ENCODE measurements around the gene ZNF74.
"Not testable (repeated sequence)": the region's sequence is repeated elsewhere in the genome, so short reads cannot be mapped to it uniquely, and the experiment has no call there.

DNA sequence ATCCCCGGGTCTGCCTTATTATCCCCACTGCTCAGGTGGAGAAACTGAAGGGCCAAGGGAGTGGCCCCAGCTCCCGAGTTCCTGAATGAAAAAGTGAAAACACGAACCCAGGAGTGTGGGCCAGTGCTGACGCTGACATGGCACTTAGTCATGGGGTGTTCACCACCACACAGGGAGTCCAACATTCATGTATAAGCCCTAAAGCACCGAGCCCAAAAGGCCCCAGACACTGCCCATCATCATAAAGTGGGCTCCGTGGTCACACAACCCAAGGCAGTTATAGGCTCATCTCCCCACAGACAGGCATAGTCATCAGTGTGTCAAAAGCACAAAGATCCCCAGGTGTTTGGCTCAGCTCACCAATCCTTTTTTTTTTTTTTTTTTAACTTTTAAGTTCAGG, 41.4 kb upstream of the ZNF74 start:
- TF ChIP-seq, protein P1, sequence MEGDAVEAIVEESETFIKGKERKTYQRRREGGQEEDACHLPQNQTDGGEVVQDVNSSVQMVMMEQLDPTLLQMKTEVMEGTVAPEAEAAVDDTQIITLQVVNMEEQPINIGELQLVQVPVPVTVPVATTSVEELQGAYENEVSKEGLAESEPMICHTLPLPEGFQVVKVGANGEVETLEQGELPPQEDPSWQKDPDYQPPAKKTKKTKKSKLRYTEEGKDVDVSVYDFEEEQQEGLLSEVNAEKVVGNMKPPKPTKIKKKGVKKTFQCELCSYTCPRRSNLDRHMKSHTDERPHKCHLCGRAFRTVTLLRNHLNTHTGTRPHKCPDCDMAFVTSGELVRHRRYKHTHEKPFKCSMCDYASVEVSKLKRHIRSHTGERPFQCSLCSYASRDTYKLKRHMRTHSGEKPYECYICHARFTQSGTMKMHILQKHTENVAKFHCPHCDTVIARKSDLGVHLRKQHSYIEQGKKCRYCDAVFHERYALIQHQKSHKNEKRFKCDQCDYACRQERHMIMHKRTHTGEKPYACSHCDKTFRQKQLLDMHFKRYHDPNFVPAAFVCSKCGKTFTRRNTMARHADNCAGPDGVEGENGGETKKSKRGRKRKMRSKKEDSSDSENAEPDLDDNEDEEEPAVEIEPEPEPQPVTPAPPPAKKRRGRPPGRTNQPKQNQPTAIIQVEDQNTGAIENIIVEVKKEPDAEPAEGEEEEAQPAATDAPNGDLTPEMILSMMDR (IDR thresholded peaks at IDR 0.05; ENCODE audit: poor library complexity): not testable (repeated sequence)
- not testable (repeated sequence) for TF ChIP-seq EZH2 (IDR thresholded peaks at IDR 0.05; ENCODE audit: borderline replicate concordance)
